ENCODE results near the gene CRELD2.

Gene CRELD2

DNA sequence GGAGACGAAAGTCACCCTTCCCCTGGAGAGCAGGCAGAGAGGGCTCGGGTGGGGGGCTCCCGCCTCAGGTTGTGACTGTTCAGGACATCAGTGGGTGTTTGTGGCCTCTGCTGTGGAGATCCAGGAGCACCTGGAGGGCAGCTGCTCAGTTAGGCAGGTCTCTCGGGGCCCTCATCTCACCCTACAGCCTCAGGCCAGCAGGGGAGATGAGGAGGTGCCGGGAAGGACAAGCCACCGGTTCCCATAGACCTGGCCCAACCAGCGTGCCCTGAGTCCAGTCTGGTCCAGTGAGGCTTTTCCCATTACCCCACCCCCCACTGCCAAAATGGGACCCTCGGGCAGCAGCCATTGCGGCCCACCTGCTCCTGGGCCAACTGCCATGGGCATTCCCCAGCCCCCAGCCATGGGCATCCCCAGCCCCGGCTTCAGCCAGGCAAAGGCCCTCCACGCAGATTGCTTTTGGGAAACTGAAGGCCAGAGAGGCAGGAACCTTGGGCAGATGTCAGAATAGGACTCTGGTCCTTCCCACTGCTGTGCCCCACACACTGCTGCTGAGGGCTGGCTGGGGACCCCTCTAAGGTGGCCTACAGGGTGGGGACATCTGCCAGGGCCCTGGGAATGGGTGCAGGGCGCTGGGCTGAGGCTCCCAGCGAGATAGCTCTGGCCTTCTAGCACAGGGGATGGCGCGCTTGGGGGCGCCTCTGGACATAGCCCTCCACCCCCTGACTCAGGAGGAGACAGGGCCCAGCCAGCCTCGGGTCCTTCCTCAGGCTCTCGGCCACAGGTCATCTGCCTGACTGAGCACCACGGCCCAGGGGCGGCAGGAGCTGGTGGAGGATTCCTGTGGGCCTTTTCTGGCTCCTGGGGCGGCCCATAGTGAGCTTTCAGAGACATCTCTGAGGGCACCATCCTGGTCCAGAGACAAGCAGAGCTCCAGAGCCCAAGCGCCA is 46.9 kb downstream of the CRELD2 start:
- no peak overlapping the region for H3K4me3 ChIP-seq (ENCODE audit: low read length)
- TF ChIP-seq CTCF (IDR thresholded peaks at IDR 0.05; ENCODE audit: insufficient read depth, low read depth, low read length, missing control alignments) = no peak
- DNase-seq (ENCODE audit: low read depth) = no peak

DNA sequence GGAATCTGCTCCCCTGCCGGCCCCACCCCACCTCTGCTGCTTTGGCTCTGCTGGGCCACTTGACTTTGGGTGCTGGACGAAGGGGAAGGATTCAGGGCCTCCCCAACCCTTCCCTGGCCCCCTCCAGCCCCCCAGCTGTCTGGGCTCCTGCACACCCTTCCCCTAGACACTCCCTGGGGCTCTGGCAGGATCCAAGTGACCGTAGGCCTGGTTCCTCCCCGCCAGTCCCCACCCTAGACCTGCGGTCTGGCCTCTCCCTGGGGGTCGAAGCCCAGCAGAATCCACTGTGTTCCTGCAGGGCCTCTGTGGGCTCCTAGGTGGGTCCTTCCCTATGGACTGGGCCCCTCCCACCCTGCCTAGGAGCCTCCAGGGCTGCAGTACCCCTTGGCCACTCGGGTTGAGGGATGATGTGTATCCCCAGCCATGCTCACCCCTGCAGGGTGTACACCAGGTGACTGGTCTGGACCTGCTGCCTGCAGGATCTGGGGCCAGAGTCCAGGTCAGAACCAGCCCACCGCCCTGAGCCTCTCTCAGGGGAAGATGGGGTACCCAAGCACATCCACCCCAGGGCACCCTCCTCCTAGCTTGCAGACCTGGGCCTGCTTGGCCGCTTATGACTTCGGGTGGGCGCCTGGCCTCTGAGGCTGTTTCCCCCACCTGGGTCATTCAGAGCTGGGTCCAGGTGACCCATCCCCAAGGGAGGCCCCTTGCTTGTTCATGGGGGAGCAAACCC is 47.8 kb downstream of the CRELD2 start:
- H3K4me3 ChIP-seq (ENCODE audit: low read length) = no peak overlapping the region
- TF ChIP-seq CTCF (IDR thresholded peaks at IDR 0.05; ENCODE audit: insufficient read depth, low read depth, low read length, missing control alignments) = no peak
- DNase-seq (ENCODE audit: low read depth) = no peak

GRCh38 chr22:49966774-49967705 is 48.6 kb downstream of the CRELD2 start:
- H3K4me3 ChIP-seq (ENCODE audit: low read length) = no peak overlapping the region
- TF ChIP-seq CTCF (IDR thresholded peaks at IDR 0.05; ENCODE audit: insufficient read depth, low read depth, low read length, missing control alignments) = no peak
- DNase-seq (ENCODE audit: low read depth) = no peak

GRCh38 chr22:49967706-49968208 is 49.3 kb downstream of the CRELD2 start:
- TF ChIP-seq CTCF (IDR thresholded peaks at IDR 0.05; ENCODE audit: insufficient read depth, low read depth, low read length, missing control alignments) = no peak
- no peak overlapping the region for H3K4me3 ChIP-seq (ENCODE audit: low read length)
- DNase-seq (ENCODE audit: low read depth) = no peak

GRCh38 chr22:49968313-49968830 is 49.9 kb downstream of the CRELD2 start:
- no peak for TF ChIP-seq CTCF (IDR thresholded peaks at IDR 0.05; ENCODE audit: insufficient read depth, low read depth, low read length, missing control alignments)
- H3K4me3 ChIP-seq (ENCODE audit: low read length) = no peak overlapping the region
- no peak for DNase-seq (ENCODE audit: low read depth)
